Testis (tissue), 2 donors: ENCODE measurements around the gene ELANE.

Source experiments
- CTCF ChIP-seq, 3 experiments: fragments of 450-650 bp in 2 of 3; fragments of 200-600 bp in 1 of 3; sonication (generic) in 1 of 3; IDR thresholded peaks; one replicate each; pipeline ENCODE4 v1.5.1; 2016 to 2019; ENCODE audit warnings: antibody characterized with exemption in 3 of 3, mild to moderate bottlenecking in 2 of 3, moderate library complexity in 1 of 3
- POLR2A ChIP-seq: fragments of 450-650 bp; IDR thresholded peaks from one replicate; pipeline ENCODE4 v1.6.1; 2017; ENCODE audit warnings: antibody characterized with exemption, mild to moderate bottlenecking, moderate library complexity

GRCh38 chr19:898663-899062, 46.6 kb downstream of the ELANE start:
- TF ChIP-seq CTCF (IDR thresholded peaks at IDR 0.05) (no peak), POLR2A (no peak)
